Measurements from ENCODE around the gene LPGAT1. TPM values are rescaled to one million over a fixed set of nuclear protein-coding genes. Genes with fewer than 3 reads are reported as not detected.

The LPGAT1 gene
- total RNA-seq, 4 donors from 2014 or later, result 19.3 to 345 (median 37.4) TPM

DNA sequence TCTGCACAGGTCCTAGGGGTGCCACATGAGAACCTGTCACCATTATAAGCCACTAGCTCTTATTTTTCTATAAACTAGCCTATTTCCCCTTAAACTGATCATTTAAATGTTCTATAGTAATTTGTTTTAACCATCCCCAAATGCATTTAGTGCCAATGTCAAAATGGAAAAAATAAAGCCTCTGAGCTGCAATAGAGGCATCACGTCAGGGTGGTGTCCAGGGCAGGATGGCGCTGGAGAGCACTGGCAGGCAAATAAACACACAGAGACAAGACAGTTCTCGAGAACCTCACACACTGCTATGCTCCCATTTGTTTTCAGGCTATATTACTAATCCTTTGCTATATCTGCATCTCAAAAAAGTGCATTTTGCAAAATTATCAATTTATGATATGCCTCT, 81.8 kb downstream of the LPGAT1 start:
- H3K27ac ChIP-seq, result no peak overlapping the region
- DNase-seq, result no peak
- no peaks in the 10 kb centered on the region for H3K4me1 ChIP-seq
- TF ChIP-seq POLR2A (IDR thresholded peaks at IDR 0.05) (no peak), EP300 (IDR thresholded peaks at IDR 0.05; ENCODE audit: low read depth) (no peak), POLR2AphosphoS5 (IDR thresholded peaks at IDR 0.05) (no peak)
- peaks cover 0 to 30% (median 2%) of the 10 kb centered on the region in 4 donors for H3K36me3 ChIP-seq
- H3K27me3 ChIP-seq, result no peaks in the 10 kb centered on the region
- intact Hi-C loops (cut with DNase I; ENCODE audit: low total_unique reads) (no loop called here), in situ Hi-C loops (cut with MboI; ENCODE audit: low pct_ligation_motif_present in 1 of 4, low pct_unique_long_range_greater_than_20kb in 1 of 4, low sequenced_read_pairs in 3 of 4) (no loop called here)
- H3K9me3 ChIP-seq, result no peaks in the 10 kb centered on the region
- 77 to 80% methylated on average over 3 of the region's 3 CpGs for WGBS, 2 donors (ENCODE audit: low coverage in 1 of 2)
- no peak overlapping the region for H3K4me3 ChIP-seq

DNA sequence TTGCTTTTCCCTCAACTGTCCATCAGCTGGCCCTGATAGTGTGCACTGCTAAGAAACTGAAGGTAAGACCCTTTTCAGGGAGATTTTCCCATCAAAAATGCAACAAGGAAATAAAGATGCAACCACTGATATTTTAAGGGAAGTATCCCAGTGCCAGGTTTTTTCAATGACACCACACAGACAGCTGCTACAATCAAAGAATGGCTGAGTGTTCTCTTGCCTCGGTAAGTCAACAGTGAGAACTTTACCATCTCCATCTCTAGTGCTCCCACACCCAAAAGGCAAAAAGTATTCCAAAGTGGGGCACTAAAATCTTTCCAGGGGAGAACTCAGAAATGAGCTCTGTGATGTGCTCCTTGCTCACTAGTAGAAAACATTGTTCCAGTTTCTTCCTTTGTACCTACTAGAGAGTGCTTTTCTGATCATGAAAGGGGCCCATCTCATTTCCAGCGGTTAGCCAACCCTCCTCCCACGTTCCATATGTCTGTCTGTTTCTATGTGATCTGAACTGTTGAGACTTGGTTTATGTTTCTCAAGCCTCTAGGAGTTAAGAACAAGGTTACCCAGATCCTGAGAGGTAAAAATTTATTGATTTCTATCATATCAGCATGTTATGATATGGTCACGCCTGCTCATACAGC, 87.6 kb downstream of the LPGAT1 start:
- TF ChIP-seq POLR2AphosphoS5 (IDR thresholded peaks at IDR 0.05) (no peak), EP300 (IDR thresholded peaks at IDR 0.05; ENCODE audit: low read depth) (no peak), POLR2A (IDR thresholded peaks at IDR 0.05) (no peak)
- TF ChIP-seq, protein P1, sequence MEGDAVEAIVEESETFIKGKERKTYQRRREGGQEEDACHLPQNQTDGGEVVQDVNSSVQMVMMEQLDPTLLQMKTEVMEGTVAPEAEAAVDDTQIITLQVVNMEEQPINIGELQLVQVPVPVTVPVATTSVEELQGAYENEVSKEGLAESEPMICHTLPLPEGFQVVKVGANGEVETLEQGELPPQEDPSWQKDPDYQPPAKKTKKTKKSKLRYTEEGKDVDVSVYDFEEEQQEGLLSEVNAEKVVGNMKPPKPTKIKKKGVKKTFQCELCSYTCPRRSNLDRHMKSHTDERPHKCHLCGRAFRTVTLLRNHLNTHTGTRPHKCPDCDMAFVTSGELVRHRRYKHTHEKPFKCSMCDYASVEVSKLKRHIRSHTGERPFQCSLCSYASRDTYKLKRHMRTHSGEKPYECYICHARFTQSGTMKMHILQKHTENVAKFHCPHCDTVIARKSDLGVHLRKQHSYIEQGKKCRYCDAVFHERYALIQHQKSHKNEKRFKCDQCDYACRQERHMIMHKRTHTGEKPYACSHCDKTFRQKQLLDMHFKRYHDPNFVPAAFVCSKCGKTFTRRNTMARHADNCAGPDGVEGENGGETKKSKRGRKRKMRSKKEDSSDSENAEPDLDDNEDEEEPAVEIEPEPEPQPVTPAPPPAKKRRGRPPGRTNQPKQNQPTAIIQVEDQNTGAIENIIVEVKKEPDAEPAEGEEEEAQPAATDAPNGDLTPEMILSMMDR (IDR thresholded peaks at IDR 0.05), result no peak
- intact Hi-C loops (cut with DNase I; ENCODE audit: low total_unique reads), result no loop called here
- no peaks in the 10 kb centered on the region for H3K9me3 ChIP-seq
- H3K27me3 ChIP-seq, result no peaks in the 10 kb centered on the region
- DNase-seq, result no peak
- WGBS, 2 donors (ENCODE audit: low coverage in 1 of 2), result 74 to 77% methylated on average over 4 of the region's 4 CpGs
- no peak overlapping the region for H3K4me3 ChIP-seq
- in situ Hi-C loops (cut with MboI; ENCODE audit: low pct_ligation_motif_present in 1 of 4, low pct_unique_long_range_greater_than_20kb in 1 of 4, low sequenced_read_pairs in 3 of 4), result no loop called here
- no peak overlapping the region for H3K27ac ChIP-seq
- peaks cover 0 to 1% (median 0%) of the 10 kb centered on the region in 4 donors for H3K36me3 ChIP-seq
- H3K4me1 ChIP-seq, result no peaks in the 10 kb centered on the region

DNA sequence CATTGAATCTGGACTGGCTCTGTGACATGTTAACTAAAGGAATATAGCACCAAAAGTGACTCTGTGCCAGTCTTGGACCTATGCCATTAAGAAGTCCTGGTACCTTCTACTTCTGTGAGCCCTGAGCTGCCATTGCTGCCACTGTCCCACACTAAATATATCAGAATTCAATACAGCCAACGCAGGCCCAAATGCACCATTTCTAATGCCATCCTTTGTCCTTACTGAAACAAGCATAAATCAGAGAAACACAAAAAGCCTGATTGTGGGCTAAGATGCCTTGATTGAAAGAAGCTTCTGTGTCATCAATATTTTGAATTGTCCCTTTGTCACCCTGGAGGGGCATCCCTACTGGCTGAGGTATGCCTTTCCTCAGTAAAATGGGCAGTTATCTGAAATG, 88.3 kb downstream of the LPGAT1 start:
- Histone ChIP-seq H3K9me3 (no peaks in the 10 kb centered on the region), H3K36me3 (no peaks in the 10 kb centered on the region), H3K27ac (no peak overlapping the region), H3K4me1 (no peaks in the 10 kb centered on the region), H3K4me3 (no peak overlapping the region), H3K27me3 (no peaks in the 10 kb centered on the region)
- no peak for DNase-seq
- intact Hi-C loops (cut with DNase I; ENCODE audit: low total_unique reads), result no loop called here
- TF ChIP-seq EP300 (IDR thresholded peaks at IDR 0.05; ENCODE audit: low read depth) (no peak), POLR2A (IDR thresholded peaks at IDR 0.05) (no peak)
- WGBS, 2 donors (ENCODE audit: low coverage in 1 of 2), result 100% methylated on average over 1 of the region's 1 CpG; no CpG with 5 or more reads in 1 of the 2 donors
- in situ Hi-C loops (cut with MboI; ENCODE audit: low pct_ligation_motif_present in 1 of 4, low pct_unique_long_range_greater_than_20kb in 1 of 4, low sequenced_read_pairs in 3 of 4), result no loop called here

GRCh38 chr1:211741788-211742187, 88.8 kb downstream of the LPGAT1 start:
- Histone ChIP-seq H3K4me1 (no peaks in the 10 kb centered on the region), H3K27me3 (no peaks in the 10 kb centered on the region), H3K36me3 (no peaks in the 10 kb centered on the region), H3K9me3 (no peaks in the 10 kb centered on the region), H3K27ac (no peak overlapping the region), H3K4me3 (no peak overlapping the region)
- WGBS, 2 donors (ENCODE audit: low coverage in 1 of 2), result 80 to 92% methylated on average over 3 of the region's 3 CpGs
- intact Hi-C loops (cut with DNase I; ENCODE audit: low total_unique reads) (no loop called here), in situ Hi-C loops (cut with MboI; ENCODE audit: low pct_ligation_motif_present in 1 of 4, low pct_unique_long_range_greater_than_20kb in 1 of 4, low sequenced_read_pairs in 3 of 4) (no loop called here)
- TF ChIP-seq POLR2AphosphoS5 (IDR thresholded peaks at IDR 0.05) (no peak), POLR2A (IDR thresholded peaks at IDR 0.05) (no peak), EP300 (IDR thresholded peaks at IDR 0.05; ENCODE audit: low read depth) (no peak)
- TF ChIP-seq, protein P1 (IDR thresholded peaks at IDR 0.05), result no peak
- no peak for DNase-seq

DNA sequence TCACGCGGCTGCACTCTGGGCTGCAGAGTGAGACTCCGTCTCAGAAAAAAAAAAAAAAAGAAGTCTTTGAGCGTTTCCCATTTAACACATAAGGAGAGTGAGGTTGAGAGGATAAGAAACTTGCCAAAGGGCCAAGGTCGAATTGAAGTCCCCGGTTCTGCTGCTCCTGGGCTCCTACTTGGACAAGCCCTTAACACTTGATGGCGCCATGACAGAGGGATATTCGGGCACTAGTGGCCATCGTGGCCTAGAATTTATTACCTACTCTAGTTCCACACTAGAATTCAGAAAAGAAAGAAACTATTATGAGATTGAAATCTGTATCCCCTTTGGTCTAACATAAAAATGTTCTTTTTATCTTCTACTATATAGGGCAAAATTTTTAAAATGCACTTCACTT, 89.4 kb downstream of the LPGAT1 start:
- in situ Hi-C loops (cut with MboI; ENCODE audit: low pct_ligation_motif_present in 1 of 4, low pct_unique_long_range_greater_than_20kb in 1 of 4, low sequenced_read_pairs in 3 of 4), result no loop called here
- no peak for DNase-seq

More for the DNA sequence above, 89.4 kb downstream of the LPGAT1 start:
- intact Hi-C loops (cut with DNase I; ENCODE audit: low total_unique reads), result no loop called here
- TF ChIP-seq POLR2A (IDR thresholded peaks at IDR 0.05) (no peak), EP300 (IDR thresholded peaks at IDR 0.05; ENCODE audit: low read depth) (no peak), POLR2AphosphoS5 (IDR thresholded peaks at IDR 0.05) (no peak)
- TF ChIP-seq, protein P1 (IDR thresholded peaks at IDR 0.05), result no peak
- Histone ChIP-seq H3K27me3 (no peaks in the 10 kb centered on the region), H3K36me3 (no peaks in the 10 kb centered on the region), H3K4me1 (no peaks in the 10 kb centered on the region), H3K27ac (no peak overlapping the region), H3K4me3 (no peak overlapping the region), H3K9me3 (no peaks in the 10 kb centered on the region)
- 67 to 77% methylated on average over 5 to 9 of the region's 9 CpGs for WGBS, 2 donors (ENCODE audit: low coverage in 1 of 2)

All from transverse colon (tissue), 4 donors.